Epithelial cell of proximal tubule (primary cell): ENCODE measurements around the gene DEDD. TPM values are rescaled to one million over a fixed set of nuclear protein-coding genes. Genes with fewer than 3 reads are reported as not detected.

Source experiments
- DNase-seq: peaks from one replicate; pipeline ENCODE4 v3.0.0-alpha.2; 2011; ENCODE audit warnings: low read depth
- H3K4me3 ChIP-seq: 2 replicates; pipeline ENCODE4 v1.5.1; 2011; ENCODE audit warnings: low read depth, mild to moderate bottlenecking, low read length
- total RNA-seq: library from RNA; depleted of rRNA; stranded (reverse); fragments of >200 nt; gene quantifications from 2 replicates; pipeline ENCODE4 v1.2.3, GENCODE V29; 2015
- TF ChIP-seq, protein P1 (sequence below): conservative IDR thresholded peaks from 2 replicates; pipeline ENCODE4 v1.5.1; 2012; ENCODE audit warnings: low read depth, mild to moderate bottlenecking, low read length

DEDD gene
- total RNA-seq, 1 donor from 2014 or later, result 22.8 TPM

DNA sequence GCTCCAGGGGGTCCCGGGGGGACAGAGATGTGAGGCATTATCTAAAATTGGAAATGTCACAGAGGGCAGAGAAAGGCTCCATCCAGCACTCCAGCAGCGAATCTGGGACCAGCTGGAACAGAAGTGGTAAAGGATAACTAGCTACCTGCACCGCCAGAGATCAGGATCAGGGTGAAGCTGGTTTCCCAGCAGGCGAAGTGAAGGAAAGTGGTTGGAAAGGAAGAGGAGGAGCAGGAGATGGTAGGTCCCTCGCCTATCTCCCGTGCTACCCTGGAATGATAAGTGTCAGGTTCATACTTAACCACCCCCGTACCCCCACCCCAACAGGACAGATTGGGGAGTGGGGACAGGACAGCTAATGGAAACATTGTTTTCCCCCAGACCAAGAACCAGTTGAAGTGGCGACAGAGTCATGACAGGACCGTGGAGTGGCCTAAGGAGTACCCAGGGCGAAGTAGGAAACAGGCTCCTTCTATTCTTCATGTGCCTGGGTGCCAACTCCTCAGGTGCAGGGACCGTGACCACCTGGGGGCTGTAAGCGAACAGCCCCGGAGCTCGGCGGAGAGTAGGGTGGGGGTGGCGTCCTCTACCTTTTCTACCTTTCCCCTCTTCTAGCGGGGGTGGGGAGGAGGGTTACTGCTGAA, 44.1 kb upstream of the DEDD start:
- TF ChIP-seq, protein P1, sequence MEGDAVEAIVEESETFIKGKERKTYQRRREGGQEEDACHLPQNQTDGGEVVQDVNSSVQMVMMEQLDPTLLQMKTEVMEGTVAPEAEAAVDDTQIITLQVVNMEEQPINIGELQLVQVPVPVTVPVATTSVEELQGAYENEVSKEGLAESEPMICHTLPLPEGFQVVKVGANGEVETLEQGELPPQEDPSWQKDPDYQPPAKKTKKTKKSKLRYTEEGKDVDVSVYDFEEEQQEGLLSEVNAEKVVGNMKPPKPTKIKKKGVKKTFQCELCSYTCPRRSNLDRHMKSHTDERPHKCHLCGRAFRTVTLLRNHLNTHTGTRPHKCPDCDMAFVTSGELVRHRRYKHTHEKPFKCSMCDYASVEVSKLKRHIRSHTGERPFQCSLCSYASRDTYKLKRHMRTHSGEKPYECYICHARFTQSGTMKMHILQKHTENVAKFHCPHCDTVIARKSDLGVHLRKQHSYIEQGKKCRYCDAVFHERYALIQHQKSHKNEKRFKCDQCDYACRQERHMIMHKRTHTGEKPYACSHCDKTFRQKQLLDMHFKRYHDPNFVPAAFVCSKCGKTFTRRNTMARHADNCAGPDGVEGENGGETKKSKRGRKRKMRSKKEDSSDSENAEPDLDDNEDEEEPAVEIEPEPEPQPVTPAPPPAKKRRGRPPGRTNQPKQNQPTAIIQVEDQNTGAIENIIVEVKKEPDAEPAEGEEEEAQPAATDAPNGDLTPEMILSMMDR, result no peak
- DNase-seq, result no peak

DNA sequence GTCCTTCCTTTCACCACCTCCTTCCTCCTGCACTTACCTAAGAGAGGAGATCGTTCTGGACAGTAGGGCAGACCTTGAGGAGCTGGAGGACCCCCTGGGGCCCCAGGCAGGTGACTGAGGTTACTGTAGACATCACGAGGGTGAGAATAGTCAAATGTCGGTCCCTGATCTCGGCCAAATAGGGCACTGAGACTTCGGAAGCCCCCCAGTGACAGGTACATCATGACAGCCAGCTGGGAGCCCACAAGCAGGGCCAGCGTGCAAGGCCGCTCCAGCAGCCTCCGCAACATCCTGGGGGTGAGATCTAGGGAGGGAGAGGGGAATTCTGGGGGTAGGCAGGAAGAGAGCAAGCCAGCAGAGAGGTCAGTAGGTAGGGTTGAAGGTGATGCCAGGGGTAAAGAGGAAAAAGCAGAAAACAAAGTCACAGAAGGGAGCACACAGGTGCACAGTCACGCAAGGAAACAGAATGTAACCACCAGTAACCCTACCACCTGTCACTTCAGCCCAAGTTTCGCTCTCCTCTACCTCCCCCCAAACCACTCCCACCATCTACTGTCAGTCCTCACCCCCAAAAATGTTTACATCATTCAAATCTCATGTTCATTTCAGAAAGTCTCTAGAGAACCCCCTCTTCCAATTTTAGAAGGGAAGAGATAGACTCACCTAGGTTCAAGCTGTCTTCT, 43.4 kb upstream of the DEDD start:
- no peak for DNase-seq
- peak overlapping the region; percentile 73 for H3K4me3 ChIP-seq
- TF ChIP-seq, protein P1, result no peak

More for the DNA sequence above, 44.1 kb upstream of the DEDD start:
- H3K4me3 ChIP-seq, result peak overlapping the region; percentile 73

DNA sequence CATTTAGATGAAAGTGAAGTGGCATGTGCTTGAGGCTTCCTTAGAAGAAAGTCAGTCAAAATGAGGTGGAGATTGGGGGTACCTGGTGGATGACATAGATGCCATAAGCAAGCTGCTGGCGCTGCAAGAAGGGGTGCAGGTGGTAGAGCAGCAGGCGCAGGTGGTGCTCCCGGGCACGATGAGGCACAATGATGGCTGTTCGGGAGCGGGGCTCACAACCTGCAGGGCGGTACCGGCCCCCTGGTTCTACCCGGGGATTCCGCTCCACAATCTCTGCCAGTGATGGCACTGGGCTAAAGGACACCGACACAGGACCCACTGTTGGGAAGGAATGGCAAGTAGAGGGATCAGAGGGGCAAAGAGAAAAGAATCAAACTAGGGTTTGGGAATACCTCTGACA, 42.4 kb upstream of the DEDD start:
- TF ChIP-seq, protein P1, result no peak
- H3K4me3 ChIP-seq, result no peak overlapping the region
- no peak for DNase-seq

DNA sequence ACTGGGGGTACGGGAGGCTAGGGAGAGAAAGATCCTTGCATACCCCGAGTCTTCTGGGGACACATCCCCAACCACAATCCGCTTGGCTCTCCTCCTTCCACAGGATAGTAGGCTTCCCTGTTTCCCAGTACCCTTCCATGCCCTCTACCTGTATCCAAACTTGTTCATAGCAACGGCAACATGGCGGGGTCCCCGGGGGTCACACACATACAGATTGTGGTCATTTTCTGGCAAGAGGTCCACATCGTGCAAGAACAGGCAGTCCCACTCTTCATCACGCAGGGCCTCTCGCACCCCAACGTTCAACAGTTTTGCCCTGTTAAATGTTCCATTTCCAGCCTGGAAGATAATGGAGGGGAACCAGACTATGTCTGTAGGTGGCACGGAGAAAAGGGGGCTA, 41.2 kb upstream of the DEDD start:
- no peak for DNase-seq
- no peak overlapping the region for H3K4me3 ChIP-seq
- TF ChIP-seq, protein P1, result no peak

DNA sequence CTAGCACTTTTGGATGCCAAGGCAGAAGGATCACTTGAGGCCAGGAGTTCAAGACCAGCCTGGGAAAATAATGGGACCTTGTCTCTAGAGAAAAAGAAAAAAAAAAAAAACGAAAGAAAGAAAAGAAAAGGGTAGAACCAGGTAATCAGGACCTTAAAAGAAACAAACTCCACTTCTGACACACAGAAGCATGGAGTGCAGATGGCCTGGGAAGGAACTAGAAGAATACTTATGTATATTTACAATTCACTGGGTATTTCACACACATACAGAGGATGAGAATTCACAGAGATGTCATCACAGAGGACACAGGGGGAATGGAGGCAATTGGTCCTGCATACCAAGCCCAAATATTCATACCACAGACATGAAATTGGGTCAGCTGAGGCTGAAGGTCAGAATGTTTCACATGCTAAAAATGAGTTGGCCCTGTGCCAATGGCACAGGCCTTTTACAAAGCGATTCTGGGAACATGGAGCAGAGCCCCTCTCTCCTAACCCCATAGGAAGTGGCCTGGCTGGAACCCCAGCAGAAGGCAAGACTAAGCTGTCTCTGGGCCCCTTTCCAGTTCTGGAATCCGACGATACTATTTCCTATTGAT, 40.4 kb upstream of the DEDD start:
- DNase-seq, result no peak
- no peak overlapping the region for H3K4me3 ChIP-seq
- TF ChIP-seq, protein P1, result no peak

DNA sequence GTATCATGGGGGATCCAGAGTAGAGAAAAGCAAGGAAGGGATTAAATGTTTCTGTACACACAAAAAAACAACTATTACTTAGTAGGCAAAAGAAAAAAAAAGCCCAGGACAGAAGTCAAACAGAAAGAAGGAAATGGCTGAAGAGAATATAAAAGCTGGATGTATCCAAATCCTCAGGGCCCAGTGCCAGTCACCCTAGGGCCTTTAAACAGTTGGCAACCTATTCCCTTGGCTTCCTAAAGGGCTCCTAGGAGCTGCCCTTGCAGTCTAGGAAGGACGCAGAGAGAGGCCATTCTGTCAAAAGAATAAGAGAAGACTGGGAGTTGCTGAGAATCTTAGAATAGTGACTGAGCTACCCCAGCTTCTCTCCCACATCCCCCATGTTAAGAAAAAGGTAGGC, 39.9 kb upstream of the DEDD start:
- DNase-seq, result no peak
- no peak overlapping the region for H3K4me3 ChIP-seq
- TF ChIP-seq, protein P1, result no peak
